HG02938 (cell line): ENCODE data around the gene NIPBL.
"Not testable (repeated sequence)": the region's sequence is repeated elsewhere in the genome, so short reads cannot be mapped to it uniquely, and the experiment has no call there.

Source experiments
- ATAC-seq: cut with Tn5 transposase; IDR thresholded peaks from one replicate; pipeline ENCODE4 v1.9.1; 2021; ENCODE audit warnings: mild to moderate bottlenecking, moderate library complexity; ENCODE audit not compliant: unreplicated experiment

The NIPBL gene

GRCh38 chr5:36901077-36901476 is 24.5 kb downstream of the NIPBL start:
- not testable (repeated sequence) for ATAC-seq

GRCh38 chr5:36901856-36902255 is 25.3 kb downstream of the NIPBL start:
- ATAC-seq = no peak

GRCh38 chr5:36902353-36902752 is 25.8 kb downstream of the NIPBL start:
- ATAC-seq = no peak

GRCh38 chr5:36904677-36905076 is 28.1 kb downstream of the NIPBL start:
- ATAC-seq = no peak

GRCh38 chr5:36908544-36909260 is 32.1 kb downstream of the NIPBL start:
- no peak for ATAC-seq

GRCh38 chr5:36915653-36916052 is 39.1 kb downstream of the NIPBL start:
- no peak for ATAC-seq

- not testable (repeated sequence) for ATAC-seq
Observed at GRCh38 chr5:36916614-36917013, 40.0 kb downstream of the NIPBL start.

- not testable (repeated sequence) for ATAC-seq
Observed at GRCh38 chr5:36917358-36917757, 40.8 kb downstream of the NIPBL start.

- no peak for ATAC-seq
Observed at GRCh38 chr5:36919238-36919637, 42.7 kb downstream of the NIPBL start.

- ATAC-seq = no peak
Observed at GRCh38 chr5:36919650-36920049, 43.1 kb downstream of the NIPBL start.

- ATAC-seq = no peak
Observed at GRCh38 chr5:36928947-36929346, 52.4 kb downstream of the NIPBL start.

GRCh38 chr5:36929438-36929837 is 52.9 kb downstream of the NIPBL start:
- no peak for ATAC-seq

- ATAC-seq = no peak
Observed at GRCh38 chr5:36932056-36932455, 55.5 kb downstream of the NIPBL start.

- no peak for ATAC-seq
Observed at GRCh38 chr5:36932699-36933098, 56.1 kb downstream of the NIPBL start.

GRCh38 chr5:36934740-36935356 is 58.3 kb downstream of the NIPBL start:
- no peak for ATAC-seq

- no peak for ATAC-seq
Observed at GRCh38 chr5:36935805-36936204, 59.2 kb downstream of the NIPBL start.

- ATAC-seq = no peak
Observed at GRCh38 chr5:36936309-36936708, 59.7 kb downstream of the NIPBL start.

- ATAC-seq = no peak
Observed at GRCh38 chr5:36938129-36938528, 61.6 kb downstream of the NIPBL start.

GRCh38 chr5:36939969-36940858 is 63.6 kb downstream of the NIPBL start:
- no peak for ATAC-seq

- ATAC-seq = no peak
Observed at GRCh38 chr5:36943584-36943983, 67.0 kb downstream of the NIPBL start.

- no peak for ATAC-seq
Observed at GRCh38 chr5:36944024-36944423, 67.5 kb downstream of the NIPBL start.
